ENCODE measurements around the gene FAM241B. TPM values are rescaled to one million over a fixed set of nuclear protein-coding genes. Genes with fewer than 3 reads are reported as not detected.

FAM241B gene
- total RNA-seq, 6 experiments from 2014 or later = 0.20 to 0.43 (median 0.30) TPM; not detected in 2

DNA sequence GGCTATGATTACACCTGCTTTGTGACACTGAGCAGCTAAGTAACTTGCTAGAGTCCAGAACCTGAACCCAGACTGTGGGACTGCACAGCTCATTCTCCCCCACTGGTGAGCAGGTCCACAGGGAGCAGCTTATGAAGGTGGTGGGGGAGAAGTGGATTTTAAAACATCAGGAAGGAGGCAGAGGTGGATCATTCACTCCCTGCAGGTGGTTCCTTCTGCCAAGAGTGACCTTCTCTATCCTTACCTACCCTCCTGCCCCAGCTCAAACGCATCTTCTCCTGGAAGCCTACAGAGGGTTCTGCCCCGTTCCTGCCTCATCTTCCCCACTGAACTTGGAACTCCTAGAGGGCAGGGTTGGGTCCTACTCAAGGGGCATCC lies 539 bp upstream of the FAM241B start:
- Mint-ChIP-seq H3K4me3 (no peak overlapping the region), H3K4me1 (ENCODE audit: low read depth) (no peaks in the 10 kb centered on the region), H3K9me3 (peaks cover under 1% of the 10 kb centered on the region; the same call in 1 of the 2 replicates), H3K36me3 (ENCODE audit: low read depth) (no peaks in the 10 kb centered on the region), H3K27me3 (ENCODE audit: insufficient read depth) (peaks cover 23% of the 10 kb centered on the region), H3K27ac (no peak overlapping the region)
- DNase-seq = no peak
- TF ChIP-seq, protein P1, sequence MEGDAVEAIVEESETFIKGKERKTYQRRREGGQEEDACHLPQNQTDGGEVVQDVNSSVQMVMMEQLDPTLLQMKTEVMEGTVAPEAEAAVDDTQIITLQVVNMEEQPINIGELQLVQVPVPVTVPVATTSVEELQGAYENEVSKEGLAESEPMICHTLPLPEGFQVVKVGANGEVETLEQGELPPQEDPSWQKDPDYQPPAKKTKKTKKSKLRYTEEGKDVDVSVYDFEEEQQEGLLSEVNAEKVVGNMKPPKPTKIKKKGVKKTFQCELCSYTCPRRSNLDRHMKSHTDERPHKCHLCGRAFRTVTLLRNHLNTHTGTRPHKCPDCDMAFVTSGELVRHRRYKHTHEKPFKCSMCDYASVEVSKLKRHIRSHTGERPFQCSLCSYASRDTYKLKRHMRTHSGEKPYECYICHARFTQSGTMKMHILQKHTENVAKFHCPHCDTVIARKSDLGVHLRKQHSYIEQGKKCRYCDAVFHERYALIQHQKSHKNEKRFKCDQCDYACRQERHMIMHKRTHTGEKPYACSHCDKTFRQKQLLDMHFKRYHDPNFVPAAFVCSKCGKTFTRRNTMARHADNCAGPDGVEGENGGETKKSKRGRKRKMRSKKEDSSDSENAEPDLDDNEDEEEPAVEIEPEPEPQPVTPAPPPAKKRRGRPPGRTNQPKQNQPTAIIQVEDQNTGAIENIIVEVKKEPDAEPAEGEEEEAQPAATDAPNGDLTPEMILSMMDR (IDR thresholded peaks at IDR 0.05) = no peak

DNA sequence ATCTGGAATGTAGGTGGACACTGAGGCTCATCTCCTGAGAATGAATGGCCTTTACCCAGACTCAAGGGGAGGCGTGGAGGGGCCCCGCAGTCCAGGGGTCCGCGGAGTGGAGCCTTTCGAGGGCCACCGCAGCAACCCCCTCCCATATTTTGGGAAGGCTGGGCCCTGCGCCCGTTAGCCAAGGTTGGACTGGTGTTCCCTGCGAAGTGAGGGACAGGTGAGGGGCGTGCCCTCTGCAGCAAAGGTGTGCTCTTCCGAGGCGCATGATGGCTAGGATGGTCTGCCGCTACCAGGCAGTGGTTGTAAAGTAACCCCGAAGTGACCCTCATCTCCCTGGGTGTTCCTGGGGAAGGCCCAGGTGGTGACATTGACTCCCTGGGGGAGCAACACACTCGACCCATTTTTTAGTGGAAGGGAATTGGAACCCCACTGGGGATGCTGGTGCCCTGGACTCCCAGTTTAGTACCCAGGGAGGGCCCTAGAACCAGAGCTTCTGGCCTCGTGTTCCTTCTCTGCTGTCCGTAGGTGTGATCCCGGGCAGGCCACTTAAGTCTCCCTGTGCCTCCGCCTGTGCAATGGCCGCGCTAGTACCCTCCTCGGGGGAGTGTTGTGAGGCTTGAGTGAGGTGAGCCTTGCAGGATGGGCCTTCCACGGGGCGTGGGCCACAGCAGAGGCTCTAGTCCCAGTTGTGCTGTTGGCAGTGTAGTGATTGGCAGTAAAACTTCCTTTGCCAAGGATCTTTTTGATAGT lies 779 bp downstream of the FAM241B start:
- Mint-ChIP-seq H3K27me3 (ENCODE audit: insufficient read depth) (peaks cover 28% of the 10 kb centered on the region), H3K4me3 (no peak overlapping the region), H3K9me3 (no peaks in the 10 kb centered on the region), H3K27ac (no peak overlapping the region), H3K4me1 (ENCODE audit: low read depth) (no peaks in the 10 kb centered on the region), H3K36me3 (ENCODE audit: low read depth) (no peaks in the 10 kb centered on the region)
- TF ChIP-seq, protein P1 (IDR thresholded peaks at IDR 0.05) = no peak
- no peak for DNase-seq

DNA sequence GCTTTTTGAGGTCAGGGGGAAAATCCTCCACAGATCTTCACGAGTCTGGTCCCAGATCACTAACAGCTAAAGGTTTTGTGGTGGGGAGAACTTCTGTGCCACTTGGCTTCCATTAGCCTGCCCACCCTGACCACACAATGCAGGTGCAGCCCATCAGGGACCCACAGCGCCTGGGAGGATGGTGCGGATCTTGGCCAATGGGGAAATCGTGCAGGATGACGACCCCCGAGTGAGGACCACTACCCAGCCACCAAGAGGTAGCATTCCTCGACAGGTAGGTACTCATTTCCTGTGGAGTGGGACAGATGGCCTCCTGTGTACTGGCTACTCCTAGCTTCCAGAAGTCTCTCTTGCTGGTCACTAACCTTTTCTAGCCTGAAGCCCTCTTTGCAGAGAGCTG lies 1.5 kb downstream of the FAM241B start:
- no peaks in the 10 kb centered on the region for H3K9me3 Mint-ChIP-seq
- H3K4me3 Mint-ChIP-seq = no peak overlapping the region
- DNase-seq = no peak
- TF ChIP-seq, protein P1 (IDR thresholded peaks at IDR 0.05) = no peak
- H3K27me3 Mint-ChIP-seq (ENCODE audit: insufficient read depth) = peaks cover 33% of the 10 kb centered on the region
- no peak overlapping the region for H3K27ac Mint-ChIP-seq
- H3K36me3 Mint-ChIP-seq (ENCODE audit: low read depth) = no peaks in the 10 kb centered on the region
- H3K4me1 Mint-ChIP-seq (ENCODE audit: low read depth) = no peaks in the 10 kb centered on the region

DNA sequence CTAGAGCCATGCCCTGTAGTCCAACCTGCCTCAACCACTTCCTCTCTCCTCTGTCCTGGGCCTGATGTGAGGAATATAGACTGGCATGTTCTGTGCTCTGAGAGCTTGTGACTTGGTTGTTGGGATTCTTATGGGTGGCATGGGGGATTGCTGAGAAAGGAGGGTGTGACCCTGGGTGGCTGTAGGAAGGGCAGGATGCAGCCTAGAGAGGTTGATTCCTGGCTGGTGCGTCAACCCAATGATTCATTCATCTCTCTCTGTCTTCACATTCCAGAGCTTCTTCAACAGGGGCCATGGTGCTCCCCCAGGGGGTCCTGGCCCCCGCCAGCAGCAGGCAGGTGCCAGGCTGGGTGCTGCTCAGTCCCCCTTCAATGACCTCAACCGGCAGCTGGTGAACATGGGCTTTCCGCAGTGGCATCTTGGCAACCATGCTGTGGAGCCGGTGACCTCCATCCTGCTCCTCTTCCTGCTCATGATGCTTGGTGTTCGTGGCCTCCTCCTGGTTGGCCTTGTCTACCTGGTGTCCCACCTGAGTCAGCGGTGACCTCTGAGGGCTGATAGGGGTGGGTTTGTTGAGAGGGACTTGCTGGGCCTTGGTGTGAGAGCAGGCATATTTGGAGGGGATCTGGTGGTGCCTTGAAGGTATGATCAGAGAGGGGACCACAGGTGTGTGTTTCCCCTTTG lies 2.6 kb downstream of the FAM241B start:
- Mint-ChIP-seq H3K27ac (no peak overlapping the region), H3K27me3 (ENCODE audit: insufficient read depth) (peaks cover 35% of the 10 kb centered on the region), H3K36me3 (ENCODE audit: low read depth) (no peaks in the 10 kb centered on the region), H3K4me1 (ENCODE audit: low read depth) (no peaks in the 10 kb centered on the region), H3K4me3 (no peak overlapping the region), H3K9me3 (no peaks in the 10 kb centered on the region)
- TF ChIP-seq, protein P1 (IDR thresholded peaks at IDR 0.05) = no peak
- DNase-seq = no peak

DNA sequence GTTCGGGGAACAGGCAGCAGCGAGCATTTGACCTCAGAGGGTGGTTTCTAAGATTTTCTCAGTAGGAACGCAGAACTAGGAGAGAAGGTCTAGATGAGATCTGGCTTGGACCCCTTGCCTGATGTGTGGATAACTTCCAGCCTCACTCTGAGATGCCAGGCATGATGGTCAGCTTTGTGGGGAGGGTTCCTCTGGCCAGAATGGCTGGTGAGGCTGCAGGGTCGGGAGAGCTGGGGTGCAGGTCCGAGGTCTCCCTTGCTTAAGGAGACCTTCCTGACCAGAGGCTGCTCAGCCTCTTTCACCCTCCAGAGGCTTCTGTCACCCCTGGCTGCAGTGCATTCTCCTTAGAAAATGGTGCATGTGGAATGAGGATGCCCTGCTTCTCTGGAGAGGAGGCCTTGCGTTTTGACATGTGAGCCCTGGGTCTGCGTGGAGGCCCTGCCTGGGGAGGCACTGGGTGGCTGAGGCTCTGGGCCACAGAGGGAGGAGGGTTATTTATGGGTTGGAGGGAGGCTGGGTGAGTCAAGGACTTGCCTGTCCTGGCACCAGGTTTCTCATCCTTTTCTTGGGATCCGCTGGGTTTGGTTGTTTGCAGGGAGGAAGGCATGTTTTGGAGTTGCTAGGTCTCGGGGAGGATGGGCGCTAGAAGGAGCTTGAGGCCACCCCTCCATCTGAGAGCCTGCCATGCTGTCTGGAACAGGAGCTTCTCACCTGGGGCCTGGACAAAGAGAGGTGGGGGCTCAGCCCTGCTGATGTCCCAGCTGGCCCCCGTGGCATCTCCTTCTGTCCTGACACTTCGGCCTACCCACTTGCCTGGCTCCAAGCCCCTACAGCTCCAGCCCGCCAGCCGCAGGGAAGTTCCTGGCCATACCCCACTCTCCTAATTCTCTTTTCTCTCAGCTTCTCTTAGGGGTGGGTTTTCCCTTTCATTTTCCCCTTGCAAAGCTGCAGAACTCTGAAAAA lies 3.9 kb downstream of the FAM241B start:
- Mint-ChIP-seq H3K27me3 (ENCODE audit: insufficient read depth) (peaks cover 29% of the 10 kb centered on the region), H3K36me3 (ENCODE audit: low read depth) (no peaks in the 10 kb centered on the region), H3K4me1 (ENCODE audit: low read depth) (no peaks in the 10 kb centered on the region), H3K4me3 (no peak overlapping the region), H3K27ac (no peak overlapping the region), H3K9me3 (no peaks in the 10 kb centered on the region)
- no peak for DNase-seq
- TF ChIP-seq, protein P1 (IDR thresholded peaks at IDR 0.05) = no peak
